HEK293 (cell line): ENCODE results near the gene KCNK6.

Experiments used
- CTCF ChIA-PET: fragments of 350-600 bp; formaldehyde crosslinking; extraction: SDS; loops from one replicate; lab custom pipeline; 2021; ENCODE audit warnings: antibody characterized with exemption; lab: Yijun Ruan, JAX
- POLR2A ChIA-PET: fragments of 300-600 bp; formaldehyde crosslinking; extraction: SDS; loops from one replicate; lab custom pipeline; 2020; ENCODE audit warnings: antibody characterized with exemption, inconsistent platforms; lab: Yijun Ruan, JAX
- H3K27ac ChIP-seq: fragments of 200-500 bp; sonication (Bioruptor generic); 2 replicates; pipeline ENCODE4 v1.5.1; 2014; ENCODE audit warnings: low read depth, low read length, control low read depth, inconsistent platforms; ENCODE audit errors: extremely low read depth
- H3K36me3 ChIP-seq, 2 experiments: fragments of 200-500 bp in 1 of 2; sonication (Bioruptor generic) in 1 of 2; 1 replicate in 1 of 2; 2 replicates in 1 of 2; pipeline ENCODE4 v1.5.1; 2014 to 2017; ENCODE audit warnings: inconsistent platforms in 2 of 2, low read length in 2 of 2; ENCODE audit not compliant: control insufficient read depth in 2 of 2, insufficient read depth in 1 of 2
- H3K4me1 ChIP-seq: fragments of 200-500 bp; sonication (Bioruptor generic); 2 replicates; pipeline ENCODE4 v1.5.1; 2014; ENCODE audit warnings: mild to moderate bottlenecking, low read length, inconsistent platforms; ENCODE audit not compliant: control insufficient read depth, insufficient read depth
- H3K4me3 ChIP-seq: 2 replicates; pipeline ENCODE4 v1.5.1; 2011; ENCODE audit warnings: low read depth, mild to moderate bottlenecking, control low read depth, low read length, moderate library complexity
- H3K9me3 ChIP-seq: fragments of 200-500 bp; sonication (Bioruptor generic); 2 replicates; pipeline ENCODE4 v1.5.1; 2014; ENCODE audit warnings: low read depth, low read length, inconsistent platforms; ENCODE audit not compliant: control insufficient read depth, insufficient read depth
- CTCF ChIP-seq: fragments of 450-650 bp; formaldehyde crosslinking; IDR thresholded peaks from 2 replicates; pipeline ENCODE4 v1.5.1; 2016; ENCODE audit warnings: missing biosample characterization, missing genetic modification characterization
- GLIS2 ChIP-seq: fragments of 450-650 bp; formaldehyde crosslinking; IDR thresholded peaks from 2 replicates; pipeline ENCODE4 v1.5.1; 2016; ENCODE audit warnings: missing biosample characterization, missing genetic modification characterization
- OVOL3 ChIP-seq: fragments of 450-650 bp; formaldehyde crosslinking; IDR thresholded peaks from 2 replicates; pipeline ENCODE4 v1.5.1; 2016; ENCODE audit warnings: missing biosample characterization, missing genetic modification characterization
- SALL2 ChIP-seq: fragments of 450-650 bp; formaldehyde crosslinking; IDR thresholded peaks from 2 replicates; pipeline ENCODE4 v1.5.0; 2017; ENCODE audit warnings: missing biosample characterization, mild to moderate bottlenecking, missing genetic modification characterization, borderline replicate concordance
- SP3 ChIP-seq: fragments of 450-650 bp; formaldehyde crosslinking; IDR thresholded peaks from 2 replicates; pipeline ENCODE4 v1.5.1; 2016; ENCODE audit warnings: missing biosample characterization, missing genetic modification characterization
- YY1 ChIP-seq: fragments of 450-650 bp; formaldehyde crosslinking; IDR thresholded peaks from 2 replicates; pipeline ENCODE4 v1.5.1; 2018; ENCODE audit warnings: missing biosample characterization, missing genetic modification characterization
- ZBTB26 ChIP-seq: fragments of 450-650 bp; formaldehyde crosslinking; optimal IDR thresholded peaks from 2 replicates; pipeline ENCODE3; 2016; ENCODE audit warnings: missing biosample characterization, mild to moderate bottlenecking, missing genetic modification characterization
- ZNF132 ChIP-seq: fragments of 450-650 bp; formaldehyde crosslinking; IDR thresholded peaks from 2 replicates; pipeline ENCODE4 v1.5.1; 2017; ENCODE audit warnings: missing biosample characterization, missing genetic modification characterization, borderline replicate concordance
- ZNF221 ChIP-seq: fragments of 450-650 bp; formaldehyde crosslinking; IDR thresholded peaks from 2 replicates; pipeline ENCODE4 v1.5.1; 2017; ENCODE audit warnings: missing biosample characterization, missing genetic modification characterization, borderline replicate concordance
- ZNF280D ChIP-seq: fragments of 450-650 bp; formaldehyde crosslinking; IDR thresholded peaks from 2 replicates; pipeline ENCODE4 v1.5.1; 2016; ENCODE audit warnings: missing biosample characterization, missing genetic modification characterization
- ZNF426 ChIP-seq: fragments of 450-650 bp; formaldehyde crosslinking; IDR thresholded peaks from 2 replicates; pipeline ENCODE4 v1.5.1; 2017; ENCODE audit warnings: missing biosample characterization, missing genetic modification characterization, mild to moderate bottlenecking, inconsistent platforms, moderate library complexity
- ZNF558 ChIP-seq: fragments of 450-650 bp; formaldehyde crosslinking; IDR thresholded peaks from 2 replicates; pipeline ENCODE4 v1.5.1; 2016; ENCODE audit warnings: missing biosample characterization, missing genetic modification characterization
- ZSCAN30 ChIP-seq: fragments of 450-650 bp; IDR thresholded peaks from 2 replicates; pipeline ENCODE4 v1.5.1; 2018; ENCODE audit warnings: missing biosample characterization, mild to moderate bottlenecking, missing genetic modification characterization, moderate library complexity
- TF ChIP-seq, protein P1 (sequence below): IDR thresholded peaks from 2 replicates; pipeline ENCODE4 v1.6.1; 2011; ENCODE audit warnings: mild to moderate bottlenecking, low read depth, low read length, borderline replicate concordance

KCNK6 gene

DNA sequence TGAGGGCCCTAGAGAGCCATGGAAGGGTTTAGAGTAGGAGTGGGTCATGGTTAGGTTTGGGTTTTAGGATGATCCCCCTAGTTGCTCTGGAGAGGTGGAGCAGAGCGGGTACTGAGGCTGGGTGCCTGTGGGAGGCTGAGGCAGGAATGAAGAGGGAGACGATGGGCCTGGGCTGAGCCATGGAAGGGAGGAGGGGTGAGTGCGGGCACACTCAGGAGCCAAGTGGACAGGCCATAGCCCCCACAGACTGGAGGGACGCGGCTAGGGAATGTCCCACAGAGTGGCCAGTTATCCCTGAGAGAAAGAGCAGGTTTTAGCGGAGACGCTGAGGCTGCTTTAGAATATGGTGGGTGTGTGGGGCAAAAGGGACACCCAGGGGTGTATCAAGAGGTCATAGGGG, 10.0 kb downstream of the KCNK6 start:
- POLR2A ChIA-PET = no interaction called here
- Histone ChIP-seq H3K27ac (no peak overlapping the region), H3K9me3 (no peaks in the 10 kb centered on the region), H3K4me3 (no peak overlapping the region), H3K4me1 (no peaks in the 10 kb centered on the region), H3K36me3 (no peaks in the 10 kb centered on the region; a peak in 1 of 3 replicates)
- CTCF ChIA-PET = interaction anchor here (1.0 to 9.9 kb wide), 2 partner anchors 62 to 86 kb away, joined by 4 to 183 read pairs; no protein-coding TSS in a partner anchor
- TF ChIP-seq GLIS2 (no peak), ZNF280D (tag by site-specific recombination) (no peak), SALL2 (tag by site-specific recombination) (no peak), ZNF221 (tag by site-specific recombination) (no peak), OVOL3 (no peak)

- ChIA-PET POLR2A (no interaction called here), CTCF (interaction anchor here (1.0 to 9.9 kb wide), 7 partner anchors 12 to 430 kb away, joined by 3 to 183 read pairs (median 6); partner anchors contain the start of gene KCNK6)
- Histone ChIP-seq H3K36me3 (no peaks in the 10 kb centered on the region; a peak in 1 of 3 replicates), H3K27ac (no peak overlapping the region), H3K4me1 (no peaks in the 10 kb centered on the region), H3K4me3 (no peak overlapping the region), H3K9me3 (no peaks in the 10 kb centered on the region)
- TF ChIP-seq, protein P1, sequence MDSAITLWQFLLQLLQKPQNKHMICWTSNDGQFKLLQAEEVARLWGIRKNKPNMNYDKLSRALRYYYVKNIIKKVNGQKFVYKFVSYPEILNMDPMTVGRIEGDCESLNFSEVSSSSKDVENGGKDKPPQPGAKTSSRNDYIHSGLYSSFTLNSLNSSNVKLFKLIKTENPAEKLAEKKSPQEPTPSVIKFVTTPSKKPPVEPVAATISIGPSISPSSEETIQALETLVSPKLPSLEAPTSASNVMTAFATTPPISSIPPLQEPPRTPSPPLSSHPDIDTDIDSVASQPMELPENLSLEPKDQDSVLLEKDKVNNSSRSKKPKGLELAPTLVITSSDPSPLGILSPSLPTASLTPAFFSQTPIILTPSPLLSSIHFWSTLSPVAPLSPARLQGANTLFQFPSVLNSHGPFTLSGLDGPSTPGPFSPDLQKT = no peak
- TF ChIP-seq SP3 (no peak), ZNF558 (tag by site-specific recombination) (no peak), ZSCAN30 (0 out of 2 replicates have a peak, but pooled peaks have one; percentile 38), ZNF132 (tag by site-specific recombination) (no peak), ZNF426 (tag by site-specific recombination) (no peak), ZBTB26 (tag by site-specific recombination) (no peak), YY1 (tag by site-specific recombination) (no peak), ZNF280D (tag by site-specific recombination) (0 out of 2 replicates have a peak, but pooled peaks have one; percentile 52), CTCF (no peak)
Measured at GRCh38 chr19:38331728-38332127, 12.1 kb downstream of the KCNK6 start.
